Activated naive CD4-positive, alpha-beta T cell treated with anti-CD3 and anti-CD28 coated beads, Interleukin-2, amount 50 U/mL, for 16 hours (primary cell): ENCODE results near the gene ASB15.

Experiments used
- DNase-seq: peaks from one replicate; pipeline ENCODE4 v3.0.0-alpha.2; 2020

ASB15 gene

DNA sequence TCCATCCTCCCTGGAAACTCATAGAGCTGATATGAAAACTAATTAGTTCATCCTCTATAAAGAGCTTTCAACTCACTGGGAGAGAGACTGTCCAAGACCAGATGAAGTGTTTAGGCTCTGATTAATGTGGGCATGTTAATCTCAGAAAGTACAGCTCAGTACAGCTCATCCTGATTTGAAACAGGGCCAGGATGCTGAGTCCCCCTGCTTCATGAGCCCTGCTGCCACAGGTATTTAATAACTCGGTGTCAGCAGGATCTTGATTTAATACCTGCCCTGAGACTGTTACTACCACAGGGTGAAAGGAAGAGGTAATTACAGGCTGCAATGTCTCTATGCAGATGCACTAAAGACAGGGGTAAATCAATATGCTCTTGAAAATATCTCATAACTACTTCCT lies 64.9 kb downstream of the ASB15 start:
- DNase-seq: no peak

DNA sequence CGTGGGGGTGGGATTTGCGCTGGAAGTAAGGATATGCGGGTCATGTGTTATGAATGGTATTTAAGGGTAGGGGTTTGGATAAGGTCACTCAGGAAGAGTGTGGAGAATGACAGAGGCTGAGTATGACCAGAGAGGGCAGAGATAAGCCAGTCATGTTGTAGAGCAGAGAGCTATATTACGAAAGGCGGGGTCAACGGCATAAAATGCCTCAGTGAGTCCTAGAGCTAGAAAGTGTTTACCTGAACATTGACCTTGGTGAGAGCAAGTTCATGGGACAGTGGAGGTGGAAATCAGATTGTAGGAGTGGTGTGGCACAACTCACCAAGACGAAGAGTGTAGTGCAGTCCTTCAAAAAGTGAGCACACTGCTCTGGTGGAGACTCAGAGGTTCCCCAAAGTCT lies 67.9 kb downstream of the ASB15 start:
- DNase-seq: no peak

DNA sequence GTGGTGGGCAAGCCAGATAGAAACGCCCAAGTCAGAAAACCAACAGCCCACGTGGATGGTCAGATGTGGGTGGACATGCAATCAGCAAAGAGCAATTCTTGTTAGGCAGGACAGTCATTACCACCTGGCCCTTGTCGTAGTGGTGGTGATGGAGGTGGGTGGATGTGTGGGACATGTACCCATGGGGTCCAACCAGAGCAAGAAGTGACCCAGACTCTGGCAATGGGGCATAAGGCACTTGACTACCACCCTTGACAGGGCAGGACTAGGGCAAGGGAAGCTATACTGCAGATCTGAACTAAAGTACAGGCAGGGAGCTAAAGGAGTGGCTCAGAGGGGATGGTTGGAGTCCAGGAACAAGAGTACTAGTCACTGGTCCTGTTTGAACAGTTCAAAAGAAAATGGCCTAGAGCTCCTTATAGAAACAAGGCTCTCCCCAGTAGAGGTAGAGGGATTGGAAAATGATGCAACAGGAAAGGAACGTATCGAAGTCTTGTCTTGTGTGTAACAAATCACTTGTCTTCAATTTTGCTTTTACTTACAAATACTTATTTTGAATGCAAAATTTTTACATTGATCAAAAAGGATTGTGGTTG lies 71.6 kb downstream of the ASB15 start:
- no peak for DNase-seq

DNA sequence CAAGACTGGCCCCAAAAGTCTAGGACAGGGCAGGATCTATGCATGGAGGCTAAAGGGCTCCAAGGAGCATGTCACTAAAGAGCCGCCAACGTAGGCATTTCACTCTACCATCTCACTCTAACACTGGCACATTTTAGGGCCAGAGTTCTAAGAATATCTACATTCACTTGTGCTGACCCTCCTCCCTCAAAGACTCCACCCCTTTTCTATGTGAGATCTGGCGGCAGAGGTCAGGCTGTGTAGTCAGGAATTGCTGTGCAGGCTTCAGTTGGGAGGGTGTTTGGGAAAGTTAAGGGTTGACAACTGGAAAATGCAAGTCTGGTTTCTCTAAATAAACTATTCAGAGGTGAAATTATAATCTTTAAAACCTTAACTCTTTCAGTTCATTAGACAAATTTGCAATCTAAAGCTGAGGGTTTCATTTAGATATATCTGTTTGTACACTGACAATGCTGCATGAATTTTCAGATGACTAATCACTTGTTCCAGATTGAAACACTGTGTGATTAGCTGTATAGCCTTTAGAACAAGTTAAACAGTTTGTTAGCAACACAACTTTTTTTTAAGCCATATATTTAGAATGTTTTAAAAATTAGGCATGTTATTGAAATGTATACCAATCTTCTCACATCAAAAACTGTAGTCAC lies 72.3 kb downstream of the ASB15 start:
- DNase-seq: no peak

DNA sequence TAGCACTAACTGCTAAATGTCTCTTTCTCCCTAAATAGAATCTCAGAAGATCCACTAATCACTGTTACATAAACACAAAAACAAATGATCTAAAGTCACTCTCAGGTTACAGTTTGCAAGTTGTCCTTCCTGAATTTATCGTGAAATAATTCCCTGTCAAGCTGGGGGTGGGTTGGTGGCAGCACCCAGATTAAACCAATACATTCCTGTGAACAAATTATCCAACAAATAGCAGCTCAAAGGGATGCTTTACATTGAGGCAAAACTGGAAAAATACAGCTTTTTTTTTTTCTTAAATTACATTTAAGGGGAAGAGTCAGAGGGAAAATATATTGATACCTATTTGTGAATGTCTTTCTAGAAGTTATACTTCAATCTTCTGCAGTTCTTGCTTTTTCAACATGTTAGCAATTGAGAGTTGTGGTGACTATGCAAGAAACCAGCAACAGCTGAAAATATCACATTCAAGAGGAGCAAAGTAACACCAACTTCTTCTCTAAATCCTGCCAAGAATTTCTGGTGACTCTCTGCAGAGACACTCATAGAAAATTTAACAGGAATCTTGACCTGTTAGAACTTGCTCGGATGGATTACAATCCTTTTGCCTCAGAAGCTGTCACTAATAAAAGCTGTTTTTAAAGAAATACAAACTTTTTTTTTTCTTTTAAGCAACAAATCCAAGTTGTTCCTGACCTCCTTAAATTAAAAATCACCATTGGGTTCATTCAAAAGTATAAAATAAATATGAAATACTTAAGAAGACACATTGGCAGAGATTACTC lies 73.0 kb downstream of the ASB15 start:
- no peak for DNase-seq

DNA sequence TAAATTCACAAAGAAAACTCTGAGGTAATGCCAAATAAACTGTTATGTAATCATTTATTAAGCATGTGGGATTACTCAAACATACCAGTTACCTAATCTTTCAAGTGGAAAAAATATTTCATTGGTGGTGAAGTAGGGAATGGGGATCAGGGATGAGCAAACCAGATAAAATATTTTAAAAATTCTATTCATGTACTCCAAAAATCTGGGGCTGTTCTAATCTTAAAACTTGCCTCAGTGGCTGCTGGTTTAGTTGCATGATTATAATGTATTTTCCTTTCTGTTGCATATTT lies 73.5 kb downstream of the ASB15 start:
- DNase-seq: no peak

DNA sequence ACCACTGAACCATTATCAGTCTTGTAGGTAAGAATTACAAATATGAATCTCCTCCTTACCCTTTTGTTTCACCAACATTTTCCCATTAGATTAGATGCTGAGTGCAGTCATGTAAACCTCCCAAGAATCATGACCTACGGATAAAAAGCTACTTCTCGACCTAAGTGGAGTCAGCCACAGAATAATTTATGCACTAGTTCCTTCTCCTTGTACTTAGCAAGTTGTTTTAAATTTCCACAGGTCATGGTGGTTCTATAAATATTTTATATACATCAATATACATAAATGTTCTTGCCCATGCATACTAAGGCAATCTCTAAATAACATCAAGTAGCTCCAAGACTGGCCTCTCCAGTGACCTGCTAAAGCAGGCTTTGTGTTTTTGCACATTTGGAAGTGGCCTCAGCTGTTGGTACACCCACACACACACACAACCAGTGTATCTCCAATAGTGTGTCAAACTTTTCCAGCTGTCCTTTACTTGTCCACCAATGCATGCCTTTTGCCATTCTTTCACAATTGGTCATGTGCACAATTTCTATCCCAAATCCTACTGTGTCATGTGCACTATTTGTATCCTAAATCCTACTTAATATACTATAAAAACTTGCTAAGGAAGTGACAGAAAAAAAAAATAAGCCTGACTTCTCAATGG lies 75.6 kb downstream of the ASB15 start:
- DNase-seq: no peak

DNA sequence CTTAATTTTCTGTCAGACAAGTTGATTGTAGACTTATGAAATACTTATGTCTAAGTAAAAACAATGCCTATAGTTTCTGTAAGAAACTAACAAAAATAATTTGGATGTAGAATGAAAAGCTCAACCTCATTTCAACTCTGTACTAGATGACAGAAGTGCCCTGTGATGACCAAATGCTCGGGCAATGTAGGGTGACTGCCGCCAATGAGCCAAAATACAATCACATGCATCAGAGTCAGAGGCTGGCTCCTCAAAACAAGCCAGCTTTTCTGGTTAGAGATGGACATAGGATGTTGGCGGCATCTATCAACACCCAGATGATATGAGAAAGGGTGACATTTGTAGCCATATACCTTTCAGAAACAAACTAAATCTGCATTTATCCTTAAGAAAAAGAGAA lies 78.0 kb downstream of the ASB15 start:
- no peak for DNase-seq

DNA sequence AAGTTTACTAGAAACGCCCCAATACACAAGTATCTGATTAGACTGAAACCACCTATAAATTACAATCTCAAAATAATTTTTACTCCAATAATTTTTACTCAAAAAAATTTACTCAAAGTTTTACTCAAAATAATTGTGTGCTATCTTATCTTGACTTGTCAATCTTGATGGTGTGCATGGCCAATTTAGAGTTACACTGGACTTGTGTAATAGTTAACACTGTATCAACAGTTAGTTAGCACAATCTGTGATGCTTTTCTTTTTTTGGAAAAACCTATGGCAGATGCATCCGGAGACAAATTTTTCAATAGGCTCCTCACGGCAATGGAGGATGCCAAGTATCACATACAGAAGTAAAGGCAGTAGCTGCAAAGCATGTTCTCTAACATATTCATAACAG lies 79.0 kb downstream of the ASB15 start:
- no peak for DNase-seq

DNA sequence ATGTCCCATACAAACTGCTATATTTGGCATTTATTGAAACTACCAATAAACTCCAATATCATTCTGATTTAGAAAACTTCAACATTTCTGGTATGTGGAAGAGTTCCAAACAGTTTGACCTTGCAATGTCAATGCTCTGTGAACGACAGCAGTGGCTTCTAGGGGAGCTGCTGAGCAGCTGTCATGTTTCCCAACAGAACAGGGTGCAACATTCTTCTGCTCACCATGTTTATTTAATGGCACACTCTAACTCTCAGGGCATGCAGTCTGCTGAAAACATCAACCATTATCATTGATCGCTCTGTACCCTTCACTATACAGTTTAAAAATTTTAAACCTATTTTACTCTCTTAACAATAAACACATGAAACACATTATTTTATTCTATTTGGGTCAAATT lies 79.9 kb downstream of the ASB15 start:
- DNase-seq: no peak

DNA sequence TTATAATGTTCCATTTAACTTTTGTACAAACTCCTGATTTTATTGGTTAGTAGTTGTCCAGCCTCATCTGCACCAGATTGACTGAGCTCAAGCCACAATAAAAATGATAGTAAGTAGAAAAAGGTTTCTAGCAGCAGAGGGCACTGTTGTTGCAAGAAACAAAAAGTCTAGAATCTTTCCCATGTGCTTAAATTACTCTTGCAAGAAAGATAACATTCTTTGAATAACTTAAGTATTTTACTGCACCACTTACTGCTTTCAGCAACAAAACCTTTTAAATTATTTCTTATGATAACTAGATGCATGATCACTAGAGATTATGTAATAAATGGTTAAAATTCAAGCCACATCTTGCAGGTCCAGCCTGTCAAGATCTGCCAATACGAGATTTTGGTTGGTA lies 81.1 kb downstream of the ASB15 start:
- no peak for DNase-seq

DNA sequence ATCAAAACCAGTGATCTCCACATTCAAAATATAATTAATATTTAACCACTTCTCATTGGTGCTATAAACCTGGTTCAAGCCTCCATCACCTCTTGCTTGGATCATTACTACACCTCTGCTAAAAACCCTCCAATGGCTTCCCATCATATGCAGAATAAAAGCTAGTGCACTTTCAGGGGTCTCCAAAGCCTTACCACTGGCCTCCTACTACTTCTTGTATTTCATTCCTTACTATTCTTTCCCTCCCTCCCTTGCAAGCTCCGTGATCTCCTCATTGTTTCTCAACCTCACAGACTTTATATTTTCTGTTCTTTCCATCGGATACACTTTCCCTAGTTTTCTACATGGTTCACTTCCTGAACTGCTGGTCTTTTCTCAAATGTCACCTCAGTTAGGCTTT lies 85.5 kb downstream of the ASB15 start:
- no peak for DNase-seq

DNA sequence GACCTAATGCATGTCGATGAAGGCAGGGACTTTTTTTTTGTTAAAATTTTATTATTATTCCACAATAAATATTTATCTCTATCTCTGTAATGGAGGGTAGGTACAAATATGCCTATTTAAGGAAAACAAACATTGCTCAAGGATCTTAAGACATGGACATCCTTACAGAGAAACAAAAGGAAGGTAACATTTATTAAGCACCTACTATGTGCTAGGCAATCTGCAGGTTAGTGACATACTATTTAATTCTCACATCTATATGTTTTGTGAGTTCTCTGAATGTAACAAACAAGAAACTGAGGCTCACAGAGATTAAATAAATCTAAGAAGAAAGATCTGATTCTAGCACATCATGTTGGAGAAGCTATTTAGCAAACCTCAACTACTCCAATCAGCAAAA lies 86.1 kb downstream of the ASB15 start:
- no peak for DNase-seq
